H1 (cell line): ENCODE data around the gene ST14. TPM values are rescaled to one million over a fixed set of nuclear protein-coding genes. Genes with fewer than 3 reads are reported as not detected.

ENCODE experiments used
- CTCF ChIA-PET: fragments of 300-600 bp; sonication (Branson Sonifier 250); formaldehyde crosslinking; loops from one replicate; lab custom pipeline; 2021; ENCODE audit not compliant: partially characterized antibody; lab: Charles Lee
- POLR2A ChIA-PET: fragments of 300-600 bp; sonication (Branson Sonifier 250); formaldehyde crosslinking; loops from one replicate; lab custom pipeline; 2021; ENCODE audit warnings: inconsistent platforms; ENCODE audit not compliant: partially characterized antibody; lab: Charles Lee
- DNase-seq, 2 experiments: peaks; one replicate each; pipeline versions ENCODE4 v3.0.0 to v3.0.0-alpha.2; 2010 to 2022; ENCODE audit warnings: low spot score in 2 of 2, low read depth in 1 of 2, mixed read lengths in 1 of 2
- FAIRE-seq: peaks from 2 replicates; lab custom pipeline; 2011; peaks lifted over from hg19 to GRCh38; lab: Jason Lieb, UNC
- H2AFZ ChIP-seq: 2 replicates; pipeline ENCODE4 v1.8.1; 2012; ENCODE audit warnings: low read length, inconsistent platforms
- H2AK5ac ChIP-seq: 2 replicates; pipeline ENCODE4 v1.6.1; 2013; ENCODE audit warnings: low read depth, low read length
- H2BK120ac ChIP-seq: replicated peaks from 2 replicates; pipeline ENCODE3; 2013; ENCODE audit warnings: low read depth, low read length, inconsistent platforms
- H2BK12ac ChIP-seq: 2 replicates; pipeline ENCODE4 v1.6.1; 2013; ENCODE audit warnings: low read depth, low read length
- H2BK15ac ChIP-seq: 2 replicates; pipeline ENCODE4 v1.6.1; 2013; ENCODE audit warnings: low read length
- H2BK20ac ChIP-seq: 2 replicates; pipeline ENCODE4 v1.6.1; 2013; ENCODE audit warnings: low read length
- H2BK5ac ChIP-seq: 2 replicates; pipeline ENCODE4 v1.6.1; 2013; ENCODE audit warnings: low read depth, low read length
- H3K14ac ChIP-seq: 2 replicates; pipeline ENCODE4 v1.6.1; 2013; ENCODE audit warnings: inconsistent platforms; ENCODE audit not compliant: insufficient read length
- H3K18ac ChIP-seq: 2 replicates; pipeline ENCODE4 v1.6.1; 2013; ENCODE audit warnings: low read length; ENCODE audit errors: extremely low read depth
- H3K23ac ChIP-seq: 2 replicates; pipeline ENCODE4 v1.6.1; 2013; ENCODE audit warnings: inconsistent platforms; ENCODE audit not compliant: insufficient read length
- H3K23me2 ChIP-seq: 2 replicates; pipeline ENCODE4 v1.6.1; 2013; ENCODE audit warnings: low read depth, low read length
- H3K27ac ChIP-seq: 2 replicates; pipeline ENCODE4 v1.6.1; 2011; ENCODE audit warnings: low read depth, low read length, inconsistent platforms
- H3K27me3 ChIP-seq, 4 experiments: replicated peaks in 1 of 4; 1 replicate in 1 of 4; 2 replicates in 3 of 4; pipeline versions ENCODE4 v1.6.1 to v1.8.1; 2011 to 2013; ENCODE audit warnings: low read length in 3 of 4, mild to moderate bottlenecking in 3 of 4, inconsistent platforms in 2 of 4, mixed read lengths in 2 of 4, moderate library complexity in 1 of 4; ENCODE audit not compliant: control insufficient read depth in 3 of 4, insufficient read depth in 3 of 4; ENCODE audit errors: extremely low read depth in 1 of 4
- H3K36me3 ChIP-seq, 4 experiments: 2 replicates each; pipeline versions ENCODE4 v1.6.1 to v1.8.1; 2011 to 2013; ENCODE audit warnings: mild to moderate bottlenecking in 4 of 4, low read length in 3 of 4, moderate library complexity in 2 of 4, control low read depth in 1 of 4, inconsistent platforms in 1 of 4; ENCODE audit not compliant: insufficient read depth in 4 of 4, control insufficient read depth in 2 of 4
- H3K4ac ChIP-seq: replicated peaks from 2 replicates; pipeline ENCODE3; 2013; ENCODE audit warnings: low read length, low read depth, mixed read lengths, inconsistent platforms; ENCODE audit not compliant: insufficient read length
- H3K4me1 ChIP-seq, 4 experiments: replicated peaks in 1 of 4; 1 replicate in 1 of 4; 2 replicates in 3 of 4; pipeline versions ENCODE4 v1.6.1 to v1.8.1; 2011 to 2013; ENCODE audit warnings: low read length in 3 of 4, inconsistent platforms in 2 of 4, mixed read lengths in 1 of 4; ENCODE audit not compliant: insufficient read depth in 4 of 4, control insufficient read depth in 3 of 4
- H3K4me2 ChIP-seq, 2 experiments: 2 replicates each; pipeline versions ENCODE4 v1.6.1 to v1.8.1; 2011 to 2013; ENCODE audit warnings: low read depth in 2 of 2, low read length in 2 of 2, control low read depth in 1 of 2, inconsistent platforms in 1 of 2, mild to moderate bottlenecking in 1 of 2; ENCODE audit not compliant: insufficient read depth in 1 of 2
- H3K4me3 ChIP-seq, 4 experiments: fragments of 200-600, 300-600 bp in 1 of 4; sonication (generic), shearing (Covaris generic), sonication (Bioruptor Twin) in 1 of 4; 2 replicates each; pipeline versions ENCODE4 v1.5.1 to v1.8.1; 2011 to 2016; ENCODE audit warnings: low read length in 4 of 4, low read depth in 3 of 4, control low read depth in 2 of 4, inconsistent platforms in 2 of 4, mild to moderate bottlenecking in 2 of 4, mixed read lengths in 1 of 4, moderate library complexity in 1 of 4; ENCODE audit not compliant: insufficient read depth in 2 of 4; ENCODE audit errors: extremely low read depth in 1 of 4
- H3K56ac ChIP-seq: replicated peaks from 2 replicates; pipeline ENCODE3; 2013; ENCODE audit warnings: low read depth, mild to moderate bottlenecking, mixed read lengths, low read length, inconsistent platforms; ENCODE audit not compliant: insufficient read length
- H3K79me1 ChIP-seq: 2 replicates; pipeline ENCODE4 v1.6.1; 2013; ENCODE audit warnings: low read depth, low read length, control low read depth
- H3K79me2 ChIP-seq, 2 experiments: 2 replicates each; pipeline versions ENCODE4 v1.6.1 to v1.8.1; 2012 to 2013; ENCODE audit warnings: low read length in 2 of 2, mild to moderate bottlenecking in 2 of 2, inconsistent platforms in 1 of 2; ENCODE audit not compliant: insufficient read depth in 2 of 2, control insufficient read depth in 1 of 2
- H3K9ac ChIP-seq, 4 experiments: replicated peaks in 1 of 4; 1 replicate in 1 of 4; 2 replicates in 3 of 4; pipeline versions ENCODE4 v1.6.1 to v1.8.1; 2011 to 2013; ENCODE audit warnings: low read depth in 3 of 4, low read length in 3 of 4, control low read depth in 2 of 4, mild to moderate bottlenecking in 2 of 4, moderate library complexity in 2 of 4, inconsistent platforms in 1 of 4; ENCODE audit errors: extremely low read depth in 1 of 4
- H3K9me3 ChIP-seq, 2 experiments: 2 replicates each; pipeline versions ENCODE4 v1.6.1 to v1.8.1; 2012 to 2013; ENCODE audit warnings: mild to moderate bottlenecking in 2 of 2, moderate library complexity in 2 of 2, control low read depth in 1 of 2, inconsistent platforms in 1 of 2, low read depth in 1 of 2, low read length in 1 of 2, mixed read lengths in 1 of 2; ENCODE audit not compliant: insufficient read depth in 2 of 2
- H4K20me1 ChIP-seq, 2 experiments: replicated peaks in 1 of 2; 2 replicates each; pipeline versions ENCODE3 to v1.8.1; 2011 to 2013; ENCODE audit warnings: inconsistent platforms in 2 of 2, low read length in 2 of 2, mild to moderate bottlenecking in 1 of 2; ENCODE audit not compliant: insufficient read depth in 2 of 2, control insufficient read depth in 1 of 2
- H4K5ac ChIP-seq: 2 replicates; pipeline ENCODE4 v1.6.1; 2013; ENCODE audit warnings: low read length, low read depth, mixed read lengths, inconsistent platforms; ENCODE audit not compliant: insufficient read length
- H4K8ac ChIP-seq: 2 replicates; pipeline ENCODE4 v1.8.0; 2013; ENCODE audit warnings: mild to moderate bottlenecking, moderate library complexity, low read length, inconsistent platforms; ENCODE audit not compliant: insufficient read depth; ENCODE audit errors: extremely low read depth
- H4K91ac ChIP-seq: replicated peaks from 2 replicates; pipeline ENCODE3; 2013; ENCODE audit warnings: low read length, mixed read lengths, inconsistent platforms; ENCODE audit not compliant: insufficient read length
- ASH2L ChIP-seq: fragments of 200-600, 300-600 bp; sonication (generic); IDR thresholded peaks from one replicate; pipeline ENCODE4 v1.7.1; 2017; ENCODE audit warnings: low read length
- CBX8 ChIP-seq: fragments of 300-800, 300-1000 bp; sonication (generic); IDR thresholded peaks from 2 replicates; pipeline ENCODE4 v1.7.1; 2016; ENCODE audit warnings: low read depth, low read length, borderline replicate concordance
- CHD1 ChIP-seq: IDR thresholded peaks from 2 replicates; pipeline ENCODE4 v1.6.1; 2012; ENCODE audit warnings: low read depth, low read length, improper control_type of control experiment
- EZH2 ChIP-seq: fragments of 200-600 bp; sonication (generic); IDR thresholded peaks from 2 replicates; pipeline ENCODE4 v1.7.1; 2012; ENCODE audit warnings: low read depth, mild to moderate bottlenecking, moderate library complexity, low read length, inconsistent platforms; ENCODE audit not compliant: severe bottlenecking
- MAFK ChIP-seq: IDR thresholded peaks from 2 replicates; pipeline ENCODE4 v1.6.1; 2012; ENCODE audit warnings: low read depth, mild to moderate bottlenecking, improper control_type of control experiment, low read length
- POLR2A ChIP-seq, 2 experiments: IDR thresholded peaks; 1 replicate in 1 of 2; 2 replicates in 1 of 2; pipeline ENCODE4 v1.6.1; 2011; ENCODE audit warnings: low read depth in 2 of 2, low read length in 2 of 2, mild to moderate bottlenecking in 2 of 2; ENCODE audit errors: control extremely low read depth in 1 of 2
- POLR2AphosphoS5 ChIP-seq: IDR thresholded peaks from 2 replicates; pipeline ENCODE4 v1.6.1; 2011; ENCODE audit warnings: low read depth, low read length
- RFX5 ChIP-seq: IDR thresholded peaks from 2 replicates; pipeline ENCODE4 v1.6.1; 2011; ENCODE audit warnings: low read depth, low read length, improper control_type of control experiment, borderline replicate concordance
- RXRA ChIP-seq: IDR thresholded peaks from 2 replicates; pipeline ENCODE4 v1.6.1; 2011; ENCODE audit warnings: low read depth, mild to moderate bottlenecking, low read length, moderate library complexity; ENCODE audit not compliant: insufficient read depth
- SAP30 ChIP-seq: fragments of 300-600 bp; sonication (generic); IDR thresholded peaks from 2 replicates; pipeline ENCODE4 v1.7.1; 2012; ENCODE audit warnings: low read length, moderate library complexity, mild to moderate bottlenecking, inconsistent platforms; ENCODE audit not compliant: insufficient read depth, insufficient replicate concordance
- SIRT6 ChIP-seq: IDR thresholded peaks from one replicate; pipeline ENCODE4 v1.7.1; 2012; ENCODE audit warnings: low read length, inconsistent platforms
- SP4 ChIP-seq: IDR thresholded peaks from 2 replicates; pipeline ENCODE4 v1.6.1; 2012; ENCODE audit warnings: low read length, inconsistent platforms
- TBP ChIP-seq: IDR thresholded peaks from 2 replicates; pipeline ENCODE4 v1.6.1; 2011; ENCODE audit warnings: low read depth, low read length, improper control_type of control experiment
- YY1 ChIP-seq: IDR thresholded peaks from 2 replicates; pipeline ENCODE4 v1.6.1; 2011; ENCODE audit warnings: low read depth, mild to moderate bottlenecking, low read length
- WGBS, 2 experiments: shearing (Covaris generic) in 1 of 2; methylation state at CpG; one replicate each; pipeline versions ENCODE4 v1.1.6 to v1.1.7; 2013 to 2015; ENCODE audit warnings: low lambda C conversion rate in 2 of 2, mixed read lengths in 2 of 2, inconsistent platforms in 1 of 2, low coverage in 1 of 2, missing lambda C conversion rate in 1 of 2; ENCODE audit not compliant: insufficient replicate concordance in 2 of 2, insufficient coverage in 1 of 2, insufficient read length in 1 of 2; ENCODE audit errors: extremely low coverage in 1 of 2, missing lambda C conversion rate in 1 of 2; 5-methylcytosine and 5-hydroxymethylcytosine counted together
- polyA plus RNA-seq, 7 experiments: library from polyadenylated mRNA; depleted of rRNA in 3 of 7; stranded (reverse) in 5 of 7; unstranded in 2 of 7; fragments of >200 nt in 5 of 7; fragments of 200-250 nt in 2 of 7; gene quantifications; 1 replicate in 5 of 7; 2 replicates in 1 of 7; 4 replicates in 1 of 7; pipeline versions ENCODE4 v1.2.1 to v1.2.3, GENCODE V29; 2011 to 2013; ENCODE audit warnings: missing spikeins in 2 of 7, mixed read lengths in 2 of 7
- total RNA-seq: library from RNA; stranded (reverse); fragmentation: NEBNext Ultra II Directional; extraction: Animal tissue kit (Norgen Biotek cat#: 25700); gene quantifications from 2 replicates; pipeline ENCODE4 v1.2.1, GENCODE V29; 2021
- TF ChIP-seq, protein P1 (sequence below): IDR thresholded peaks from 2 replicates; pipeline ENCODE4 v1.6.1; 2012; ENCODE audit warnings: inconsistent platforms

ST14 gene
- total and polyA plus RNA-seq, 2 of the 8 experiments (the other 6 are each of a cell fraction or from before 2014, with no cell fraction given): 22.4 to 24.9 TPM

DNA sequence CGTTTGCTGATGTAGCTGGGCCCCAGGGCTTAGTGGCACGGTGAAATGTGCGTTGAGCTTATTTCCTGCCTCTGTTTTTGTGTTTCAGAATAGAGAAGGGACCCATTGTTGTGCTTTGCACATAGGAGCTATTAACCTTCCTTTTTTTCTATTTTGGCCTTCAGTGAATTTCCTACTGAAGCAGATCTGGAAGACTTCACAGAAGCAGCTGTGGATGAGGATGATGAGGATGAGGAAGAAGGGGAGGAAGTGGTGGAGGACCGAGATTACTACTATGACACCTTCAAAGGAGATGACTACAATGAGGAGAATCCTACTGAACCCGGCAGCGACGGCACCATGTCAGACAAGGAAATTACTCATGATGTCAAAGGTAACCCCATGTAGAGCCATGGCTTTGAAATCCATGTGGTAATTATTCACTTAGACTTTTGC, 37.4 kb upstream of the ST14 start:
- 93% methylated on average over 7 of the region's 7 CpGs; no CpG with 5 or more reads in 1 of the 2 experiments for WGBS, 2 experiments
- H4K8ac ChIP-seq: no peak overlapping the region
- POLR2A ChIA-PET: interaction anchor here (0.6 kb wide), 1 partner anchor 120 kb away, joined by 4 read pairs; the partner anchor contains the start of gene PRDM10

More for the DNA sequence above, 37.4 kb upstream of the ST14 start:
- H2BK15ac ChIP-seq: no peak overlapping the region
- CTCF ChIA-PET: interaction anchor here (0.9 to 10.2 kb wide), 2 partner anchors 12 to 130 kb away, joined by 3 to 92 read pairs; no protein-coding TSS in a partner anchor
- H3K9ac ChIP-seq: no peak overlapping the region
- H3K4ac ChIP-seq: no peak overlapping the region
- no peak overlapping the region for H4K5ac ChIP-seq
- no peak overlapping the region for H3K4me2 ChIP-seq
- no peaks in the 10 kb centered on the region; the same call in 1 of the 2 replicates for H3K23me2 ChIP-seq
- H2BK120ac ChIP-seq: no peak overlapping the region
- H3K4me1 ChIP-seq: 0 out of 7 replicates have a peak, but pooled peaks cover 0 to 3% (median 0%) of the 10 kb centered on the region in 4 experiments
- no peak overlapping the region for H2AK5ac ChIP-seq
- no peak overlapping the region for H3K27ac ChIP-seq
- H3K56ac ChIP-seq: no peak overlapping the region
- H3K23ac ChIP-seq: no peak overlapping the region
- peaks cover 0 to 18% of the 10 kb centered on the region in 2 experiments; a peak in 1 of 4 replicates for H3K79me2 ChIP-seq
- no peak overlapping the region for H3K4me3 ChIP-seq
- peaks cover 0 to 6% of the 10 kb centered on the region in 2 experiments for H4K20me1 ChIP-seq
- no peak overlapping the region for H4K91ac ChIP-seq
- H2BK20ac ChIP-seq: no peak overlapping the region
- peaks cover 11% of the 10 kb centered on the region for H3K79me1 ChIP-seq
- no peak overlapping the region for H3K14ac ChIP-seq
- no peak overlapping the region for H2AFZ ChIP-seq
- no peaks in the 10 kb centered on the region for H3K27me3 ChIP-seq
- H3K9me3 ChIP-seq: no peaks in the 10 kb centered on the region
- no peak for DNase-seq
- no peak overlapping the region for H2BK12ac ChIP-seq
- no peak for FAIRE-seq
- TF ChIP-seq CBX8: no peak
- no peak for TF ChIP-seq SAP30
- TF ChIP-seq, protein P1, sequence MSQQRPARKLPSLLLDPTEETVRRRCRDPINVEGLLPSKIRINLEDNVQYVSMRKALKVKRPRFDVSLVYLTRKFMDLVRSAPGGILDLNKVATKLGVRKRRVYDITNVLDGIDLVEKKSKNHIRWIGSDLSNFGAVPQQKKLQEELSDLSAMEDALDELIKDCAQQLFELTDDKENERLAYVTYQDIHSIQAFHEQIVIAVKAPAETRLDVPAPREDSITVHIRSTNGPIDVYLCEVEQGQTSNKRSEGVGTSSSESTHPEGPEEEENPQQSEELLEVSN: no peak
- no peak for TF ChIP-seq SP4
- TF ChIP-seq RXRA: no peak
- no peak for TF ChIP-seq YY1
- no peak for TF ChIP-seq TBP
- TF ChIP-seq POLR2A (IDR thresholded peaks at IDR 0.05; ENCODE audit: control extremely low read depth in 1 of 2, low read depth in 2 of 2, low read length in 2 of 2): no peak
- no peak for TF ChIP-seq RFX5
- TF ChIP-seq POLR2AphosphoS5: no peak
- no peak for TF ChIP-seq ASH2L
- no peak for TF ChIP-seq MAFK
- TF ChIP-seq EZH2: no peak
- no peak for TF ChIP-seq SIRT6
- no peak for TF ChIP-seq CHD1
- H3K18ac ChIP-seq: no peak overlapping the region
- no peak overlapping the region for H2BK5ac ChIP-seq
- peaks cover 19 to 60% (median 41%) of the 10 kb centered on the region in 4 experiments for H3K36me3 ChIP-seq
